DMS53 (cell line): ENCODE measurements around the gene TMEM163.
A peak's percentile ranks its signal among the peaks of the same experiment; 100 is the strongest.
"Not testable (repeated sequence)": the region's sequence is repeated elsewhere in the genome, so short reads cannot be mapped to it uniquely, and the experiment has no call there.

Experiments
- DNase-seq: peaks from one replicate; lab custom pipeline; 2025; lab: John Stamatoyannopoulos, UW

TMEM163 gene

DNA sequence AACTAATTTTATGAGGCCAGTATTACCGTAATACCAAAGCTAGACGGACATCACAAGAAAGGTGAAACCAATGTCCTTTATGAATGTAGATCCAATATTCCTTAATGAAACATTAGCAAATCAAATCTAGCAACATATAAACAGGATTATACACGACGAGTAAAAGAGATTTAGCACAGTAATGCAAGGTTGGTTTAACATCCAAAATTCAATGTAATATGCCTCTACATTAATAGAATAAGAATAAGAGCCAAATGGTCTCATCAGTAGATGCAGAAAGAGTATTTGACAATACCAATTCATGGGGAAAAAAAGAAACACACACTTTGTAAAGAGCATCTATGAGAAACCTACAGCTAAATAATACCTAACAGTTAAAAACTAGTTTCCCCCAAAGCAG lies 99.5 kb downstream of the TMEM163 start:
- DNase-seq: no peak

DNA sequence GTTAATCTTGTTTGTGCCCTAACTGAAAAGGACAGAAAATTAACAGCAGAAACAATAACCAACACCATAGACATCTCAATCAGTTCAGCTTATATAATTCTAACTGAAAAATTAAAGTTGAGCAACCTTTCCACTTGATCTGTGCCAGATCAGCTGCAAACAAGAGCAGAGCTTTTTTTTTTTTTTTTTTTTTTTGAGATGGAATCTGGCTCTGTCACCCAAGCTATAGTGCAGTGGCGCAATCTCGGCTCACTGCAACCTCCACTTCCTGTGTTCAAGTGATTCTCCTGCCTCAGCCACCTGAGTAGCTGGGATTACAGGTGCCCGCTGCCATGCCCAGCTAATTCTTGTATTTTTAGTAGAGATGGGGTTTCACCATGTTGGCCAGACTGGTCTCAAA lies 103.3 kb downstream of the TMEM163 start:
- peak; percentile 42 for DNase-seq

DNA sequence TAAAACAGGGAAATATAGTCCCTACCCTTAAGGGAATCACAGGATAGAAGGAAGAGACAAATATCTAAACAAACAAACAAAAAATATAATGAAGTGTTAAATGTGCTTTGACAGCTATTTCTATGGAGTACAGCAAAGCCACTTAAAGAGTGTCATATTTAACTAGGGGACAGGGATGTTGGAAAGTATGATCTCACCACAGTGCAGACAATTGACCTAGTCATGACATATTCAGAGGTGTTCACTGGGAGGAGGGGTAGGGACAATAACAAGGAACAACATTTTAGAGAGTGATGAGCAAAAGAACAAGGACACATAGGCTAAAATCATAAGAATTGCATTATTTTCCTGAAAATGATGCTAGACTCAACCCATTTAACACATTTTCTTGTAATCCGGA lies 107.5 kb downstream of the TMEM163 start:
- DNase-seq: peak; percentile 36

DNA sequence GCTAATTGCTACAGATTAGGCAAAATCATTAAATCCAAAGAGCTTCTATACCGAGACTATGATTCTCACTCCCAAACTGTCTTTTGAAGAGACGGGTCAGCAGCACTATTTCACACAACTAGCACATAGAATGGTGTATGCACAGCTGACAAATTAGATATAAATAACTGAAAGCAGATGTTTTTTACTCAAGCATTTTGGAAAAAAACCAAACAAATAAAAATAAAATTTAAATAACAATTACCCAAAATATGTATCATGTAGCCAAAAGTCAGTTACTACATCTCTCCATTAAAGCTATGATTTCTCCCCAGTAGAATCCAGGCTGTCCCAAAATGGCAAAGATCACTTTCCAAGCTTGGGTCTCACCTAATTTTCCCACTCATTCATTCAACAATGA lies 107.9 kb downstream of the TMEM163 start:
- no peak for DNase-seq

DNA sequence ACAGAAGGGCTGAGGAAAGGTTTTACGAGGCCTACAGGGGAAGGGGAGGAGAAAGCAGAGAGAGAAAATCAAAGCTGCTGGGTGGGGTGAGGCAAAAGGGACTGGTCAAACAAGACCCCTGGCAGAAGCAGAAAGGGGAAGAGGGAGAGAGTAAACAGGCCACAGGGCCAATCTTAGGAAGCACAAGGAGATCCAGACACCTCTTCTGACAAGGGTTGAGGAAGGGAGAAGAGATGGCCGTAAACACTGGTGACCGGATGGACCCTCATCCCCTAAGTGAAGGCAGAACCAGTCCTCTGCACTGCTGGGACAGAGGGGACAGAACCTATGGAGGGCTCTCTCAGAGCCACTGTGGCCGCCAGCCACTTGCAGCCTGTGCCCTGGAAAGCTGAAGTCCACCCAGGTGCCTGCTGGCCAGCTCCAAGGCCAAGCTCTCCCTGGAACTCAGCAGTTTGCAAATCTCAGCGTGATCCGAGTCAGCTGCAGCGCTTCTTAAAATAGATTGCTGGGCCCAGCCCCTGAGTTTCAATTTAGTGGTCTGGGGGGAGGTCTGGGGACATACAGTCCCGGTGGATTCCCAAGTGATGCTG lies 108.8 kb downstream of the TMEM163 start:
- DNase-seq: no peak

DNA sequence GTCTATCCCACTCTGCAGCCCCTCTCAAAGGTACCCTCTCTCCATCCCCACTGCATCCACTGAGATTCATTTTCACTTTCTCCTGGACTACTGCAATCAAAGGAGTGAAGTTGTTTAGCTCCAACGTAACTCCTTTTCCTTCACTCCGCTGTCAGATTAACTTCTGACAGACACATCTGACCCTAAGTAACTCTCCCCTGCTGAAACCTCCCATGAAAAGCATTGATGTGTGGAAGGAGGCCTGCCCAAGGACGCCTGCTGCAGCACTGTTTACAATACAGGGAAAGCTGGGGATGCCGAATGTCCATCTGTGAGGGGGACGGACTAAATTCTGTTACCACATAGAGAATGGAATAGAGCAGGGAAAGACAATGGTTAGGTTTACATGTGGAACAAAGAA lies 114.8 kb downstream of the TMEM163 start:
- no peak for DNase-seq

DNA sequence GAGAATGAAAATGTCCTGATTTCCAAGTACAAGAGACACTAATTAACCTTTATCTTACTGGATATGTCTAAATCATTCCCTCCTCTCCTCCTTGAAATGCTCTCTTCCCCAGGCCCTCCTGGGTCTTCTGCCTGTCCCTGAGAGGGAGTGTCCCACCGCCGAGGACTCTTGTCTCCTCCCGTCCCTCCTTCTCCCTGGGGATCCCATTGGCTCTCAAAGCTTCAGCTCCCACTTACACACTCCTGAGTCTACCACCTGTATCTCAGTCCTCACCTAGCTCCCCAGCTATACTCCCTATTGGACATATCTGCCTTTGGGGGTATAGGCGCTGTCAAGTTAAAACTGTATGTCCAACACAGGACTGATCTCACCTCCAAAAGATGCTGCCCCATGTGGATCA lies 116.1 kb downstream of the TMEM163 start:
- no peak for DNase-seq

DNA sequence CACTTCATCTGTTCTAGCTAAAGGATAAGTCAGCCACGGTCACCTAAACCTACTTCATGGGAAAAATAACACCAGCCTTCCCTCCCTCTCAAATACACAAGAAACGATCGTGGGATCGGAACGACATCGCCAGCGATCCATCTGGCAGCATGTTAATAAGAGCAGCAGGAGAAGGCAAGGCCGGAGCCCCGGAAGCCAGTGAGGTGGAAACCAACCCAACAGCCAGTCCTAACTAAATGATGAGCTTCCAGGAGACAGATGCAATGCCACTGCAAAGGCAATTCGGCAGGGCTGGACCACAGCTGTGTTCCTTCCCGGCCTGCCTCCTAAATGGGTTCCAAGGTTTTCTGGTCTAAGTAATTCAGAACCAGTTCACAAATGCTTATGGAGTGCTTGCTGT lies 117.5 kb downstream of the TMEM163 start:
- no peak for DNase-seq

DNA sequence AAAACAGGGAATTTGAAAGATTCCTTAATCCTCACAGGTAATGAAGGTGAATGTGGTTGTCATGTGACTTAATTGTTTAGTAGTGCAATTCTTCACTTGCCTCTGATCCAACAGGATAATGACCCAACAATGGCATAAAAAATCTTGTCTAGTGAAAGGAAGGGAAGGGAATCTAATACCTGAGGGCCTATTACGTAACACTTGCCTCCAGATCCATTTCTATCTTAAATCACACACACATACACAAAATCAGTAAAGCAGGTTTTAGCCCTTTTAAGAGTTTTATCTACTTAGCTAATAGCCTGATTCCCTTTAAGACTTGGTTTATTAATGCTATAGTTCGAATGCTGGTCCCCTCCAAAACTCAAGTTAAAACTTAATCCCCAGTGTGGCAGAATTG lies 118.6 kb downstream of the TMEM163 start:
- DNase-seq: no peak

DNA sequence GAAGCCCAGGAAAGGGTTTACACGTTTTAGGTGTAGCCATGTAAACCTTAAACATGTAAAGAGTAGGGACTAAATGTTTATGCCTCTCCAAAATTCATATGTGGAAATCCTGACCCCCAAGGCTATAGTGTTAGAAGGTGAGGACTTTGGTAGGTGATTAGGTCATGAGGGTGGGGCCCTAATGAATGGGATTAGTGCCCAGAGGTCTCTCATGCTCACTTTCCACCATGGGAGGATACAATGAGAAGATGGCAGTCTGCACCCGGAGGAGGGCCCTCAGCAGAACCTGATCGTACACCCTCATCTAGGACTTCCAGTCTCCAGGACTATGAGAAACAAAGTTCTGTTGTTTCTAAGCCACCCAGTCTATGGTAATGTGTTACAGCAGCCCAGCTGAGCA lies 119.6 kb downstream of the TMEM163 start:
- no peak for DNase-seq

DNA sequence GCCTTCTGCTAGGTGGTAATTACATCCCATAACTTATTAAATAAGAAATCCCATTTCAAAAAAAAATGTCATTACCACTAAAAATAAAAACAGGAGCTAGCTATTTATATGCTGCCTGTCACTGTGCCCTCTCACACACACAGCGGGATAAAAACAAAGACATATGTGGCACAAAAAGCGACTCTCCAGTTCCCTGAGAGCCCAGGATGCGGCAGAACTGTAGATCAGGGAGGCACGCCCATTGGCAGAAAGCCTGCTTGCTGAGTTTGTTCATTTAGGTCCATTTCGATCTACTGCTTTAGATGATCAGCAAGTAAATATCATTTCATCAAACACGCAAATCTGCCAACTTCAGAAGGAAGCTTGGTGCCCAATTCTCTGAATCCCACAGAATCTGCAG lies 124.4 kb downstream of the TMEM163 start:
- DNase-seq: no peak

DNA sequence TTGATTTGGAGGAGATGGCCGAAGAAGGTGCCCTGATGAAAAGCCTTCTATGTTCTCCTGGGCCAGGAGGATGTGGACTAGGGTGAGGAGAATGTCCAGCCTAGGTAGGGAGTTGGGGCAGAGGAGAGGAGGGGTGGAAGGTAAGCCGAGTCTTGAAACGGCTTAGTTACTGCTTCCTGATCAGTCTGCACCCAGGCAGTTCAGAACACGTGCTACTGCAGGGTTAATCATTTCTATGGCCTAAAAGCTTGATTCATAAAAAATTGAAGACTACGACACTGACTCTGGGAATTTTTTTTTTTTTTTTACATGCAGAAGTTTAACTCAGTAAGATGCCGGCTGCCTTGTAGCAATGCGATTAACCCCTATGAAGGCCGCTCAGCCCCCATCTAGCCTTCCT lies 125.3 kb downstream of the TMEM163 start:
- DNase-seq: no peak

DNA sequence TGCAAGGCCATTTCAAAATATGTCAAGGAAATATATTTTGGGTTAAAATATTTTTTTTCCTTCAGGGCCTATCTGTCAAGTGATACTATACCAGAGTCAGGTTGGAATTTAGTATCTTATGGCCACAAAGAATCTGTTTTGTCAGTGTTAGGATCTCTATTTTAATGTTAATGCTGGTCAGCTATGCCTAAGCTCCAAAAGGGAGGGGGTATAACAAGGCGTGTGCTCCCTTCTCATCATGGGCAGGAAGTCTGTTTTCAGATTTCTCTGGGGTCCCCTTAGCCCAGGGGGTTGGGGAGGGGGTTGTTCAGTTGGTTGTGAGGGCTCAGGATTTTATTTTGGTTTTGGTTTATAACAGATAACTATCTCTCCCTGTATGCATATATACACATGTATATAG lies 126.4 kb downstream of the TMEM163 start:
- DNase-seq: no peak

DNA sequence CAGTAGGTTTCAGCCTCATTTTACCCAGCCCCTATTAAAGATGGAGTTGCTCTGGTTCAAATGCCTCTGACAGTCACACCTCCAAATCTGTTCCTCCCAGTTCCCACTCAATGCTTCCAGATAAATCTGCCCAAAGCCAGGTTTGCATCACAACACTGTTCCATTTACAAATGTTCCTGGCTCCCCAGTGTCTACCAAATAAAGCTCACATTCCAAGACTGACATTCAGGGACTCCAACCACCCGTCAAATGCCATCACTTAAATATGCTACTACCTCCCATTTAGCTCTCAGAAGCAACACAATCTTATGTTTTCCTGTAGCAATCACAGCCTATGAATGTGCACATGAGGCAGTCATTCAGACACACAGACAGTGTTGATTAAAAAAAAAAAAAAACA lies 127.3 kb downstream of the TMEM163 start:
- DNase-seq: no peak

DNA sequence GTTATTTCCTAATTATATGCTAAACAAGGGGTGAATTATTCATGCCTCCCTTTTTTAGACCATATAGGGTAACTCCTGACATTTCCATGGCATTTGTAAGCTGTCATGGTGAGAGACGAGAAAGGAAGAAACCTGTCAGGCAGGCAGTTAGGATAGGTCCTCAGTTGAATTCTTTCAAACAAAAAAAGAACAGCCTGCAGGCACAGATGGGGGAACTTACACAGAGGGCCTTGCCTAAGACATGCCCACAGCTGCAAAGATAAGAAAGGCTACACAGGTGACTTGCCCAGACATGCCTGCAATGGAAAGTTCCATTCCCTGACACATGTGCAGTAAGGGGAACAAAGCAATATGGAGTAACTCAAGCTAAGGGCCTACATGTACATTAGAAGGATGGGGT lies 128.1 kb downstream of the TMEM163 start:
- DNase-seq: no peak

DNA sequence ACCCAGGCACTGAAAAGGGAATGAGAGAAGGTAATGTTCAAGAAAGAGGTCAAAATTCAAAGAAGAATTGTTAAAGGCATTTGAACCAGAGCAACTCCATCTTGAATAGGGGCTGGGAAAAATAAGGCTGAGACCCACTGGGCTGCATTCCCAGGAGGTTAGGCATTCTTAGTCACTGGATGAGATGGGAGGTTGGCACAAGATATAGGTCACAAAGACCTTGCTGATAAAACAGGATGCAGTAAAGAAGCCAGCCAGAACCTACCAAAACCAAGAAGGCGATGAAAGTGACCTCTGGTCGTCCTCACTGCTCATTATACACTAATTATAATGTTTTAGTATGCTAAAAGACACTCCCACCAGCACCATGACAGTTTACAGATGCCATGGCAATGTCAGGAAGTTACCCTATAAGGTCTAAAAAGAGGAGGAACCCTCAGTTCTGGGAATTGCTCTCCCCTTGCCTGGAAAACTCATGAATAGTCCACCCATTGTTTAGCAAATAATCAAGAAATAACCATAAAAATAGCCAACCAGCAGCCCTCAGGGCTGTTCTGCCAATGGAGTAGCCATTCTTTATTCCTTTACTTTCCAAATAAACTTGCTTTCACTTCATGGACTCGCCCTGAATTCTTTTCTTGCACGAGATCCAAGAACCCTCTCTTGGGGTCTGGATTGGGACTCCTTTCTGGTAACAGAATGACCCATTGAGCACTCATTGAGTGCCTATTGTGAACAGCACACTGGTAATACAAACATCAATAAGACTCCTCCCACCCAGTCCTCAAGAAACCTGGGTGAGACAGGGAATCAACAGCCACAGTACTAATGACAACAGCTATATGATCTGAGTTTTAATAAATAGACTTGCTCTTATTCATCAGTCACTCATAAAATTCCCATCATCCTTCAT lies 129.4 kb downstream of the TMEM163 start:
- DNase-seq: not testable (repeated sequence)

DNA sequence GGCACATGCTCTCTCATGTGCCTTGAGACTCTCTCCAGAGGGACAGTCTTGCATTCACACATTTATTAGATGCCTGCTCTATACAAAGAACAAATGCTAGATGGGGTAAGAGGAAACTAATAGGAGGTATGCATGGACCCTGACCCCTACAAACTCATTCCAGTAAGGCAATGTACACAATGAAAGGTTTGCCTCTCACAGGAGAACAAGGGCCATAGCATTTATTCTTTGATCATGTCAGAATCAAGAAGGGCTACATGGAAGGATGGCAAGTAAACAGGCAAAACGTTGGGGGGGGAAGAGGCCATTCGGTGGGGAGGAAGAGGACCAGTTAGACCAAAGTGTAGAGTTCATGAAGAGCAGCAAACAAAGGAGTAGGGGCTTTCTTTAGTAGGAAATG lies 130.2 kb downstream of the TMEM163 start:
- no peak for DNase-seq

DNA sequence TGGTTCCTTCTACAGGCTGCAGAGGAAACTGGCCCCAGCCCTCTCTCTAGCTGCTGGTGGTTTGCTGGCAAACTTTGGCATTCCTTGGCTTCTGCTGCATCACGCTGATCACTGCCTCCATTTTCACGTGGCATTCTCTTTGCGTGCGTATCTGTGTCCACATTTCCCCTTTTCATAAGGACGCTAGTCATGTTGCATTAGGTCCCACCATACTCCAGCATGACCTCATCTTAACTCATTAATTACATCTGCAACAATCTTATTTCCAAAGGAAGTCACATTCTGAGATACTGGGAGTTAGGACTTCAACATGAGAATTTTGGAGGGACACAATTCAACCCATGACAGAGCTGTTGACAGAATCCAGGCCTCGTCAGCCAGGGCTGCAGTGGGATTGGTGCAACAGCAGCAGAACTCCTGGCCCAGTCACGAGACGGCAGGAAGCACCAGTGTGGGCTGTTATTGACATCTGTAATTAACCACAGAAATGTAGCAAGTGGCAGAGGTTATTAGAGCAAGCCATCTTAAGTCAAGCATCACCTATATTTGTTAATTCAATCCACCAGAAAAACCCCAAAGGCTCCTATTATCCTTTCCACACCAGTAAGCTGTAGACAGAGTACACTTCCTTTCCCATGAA lies 132.4 kb downstream of the TMEM163 start:
- no peak for DNase-seq

DNA sequence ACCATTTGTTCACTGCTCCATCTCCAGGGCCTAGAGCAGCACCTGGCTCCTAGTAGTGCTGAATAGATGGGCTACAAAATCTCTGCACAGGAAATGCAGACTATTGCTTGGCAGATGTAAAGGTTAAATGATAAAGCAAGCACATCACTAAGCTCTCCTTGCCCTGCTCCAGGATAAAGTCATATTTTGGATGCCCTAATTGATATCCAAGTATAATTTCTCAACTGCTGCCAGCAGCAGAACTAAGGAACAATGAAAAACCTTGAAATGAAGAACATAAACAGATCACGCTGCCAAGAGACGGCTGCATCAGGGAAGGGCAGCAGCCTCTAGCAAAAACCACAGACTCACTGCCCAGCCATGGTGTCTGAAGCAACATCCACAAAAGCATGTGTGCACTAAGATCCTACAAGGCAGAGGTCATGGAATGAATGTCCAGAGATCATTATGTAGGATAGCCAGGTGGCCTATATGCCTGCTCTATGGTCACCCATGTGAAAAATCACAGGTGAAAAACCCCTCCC lies 134.7 kb downstream of the TMEM163 start:
- DNase-seq: no peak

DNA sequence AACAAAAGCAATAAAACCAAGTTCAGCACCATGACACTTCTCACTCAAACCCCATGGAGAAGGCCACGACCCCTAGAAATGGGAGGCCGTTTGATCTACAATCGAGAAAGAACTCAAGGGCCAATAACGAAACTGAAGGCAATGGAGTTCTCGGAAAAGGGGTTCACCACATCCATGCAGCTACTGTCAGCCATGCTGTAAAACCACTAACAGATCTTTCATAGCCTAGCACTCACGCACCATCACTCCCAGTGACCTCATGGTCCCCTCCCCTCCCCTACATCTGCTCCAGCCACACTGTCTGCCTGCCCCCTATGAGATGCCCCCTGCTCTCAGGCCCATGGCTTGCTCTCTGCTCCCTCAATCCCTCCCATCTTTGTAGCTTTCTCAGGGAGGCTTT lies 135.3 kb downstream of the TMEM163 start:
- DNase-seq: no peak

DNA sequence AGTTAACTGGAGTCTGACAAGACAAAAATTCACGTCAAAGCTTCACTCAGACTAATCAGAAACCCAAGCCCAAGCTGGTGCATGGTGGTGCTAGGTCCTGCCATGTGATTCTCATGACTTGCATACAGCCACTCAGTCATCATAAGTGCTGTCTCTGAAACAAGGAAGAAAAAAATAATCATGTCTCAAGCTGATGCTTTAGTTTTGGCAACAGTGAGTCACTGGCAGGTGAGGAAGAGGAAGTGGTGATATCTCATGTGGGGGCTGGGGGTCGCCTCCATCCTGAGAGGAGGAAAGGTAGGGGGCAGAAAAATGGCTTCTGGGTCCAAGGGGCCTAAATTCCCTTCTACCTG lies 136.3 kb downstream of the TMEM163 start:
- DNase-seq: peak; percentile 7

DNA sequence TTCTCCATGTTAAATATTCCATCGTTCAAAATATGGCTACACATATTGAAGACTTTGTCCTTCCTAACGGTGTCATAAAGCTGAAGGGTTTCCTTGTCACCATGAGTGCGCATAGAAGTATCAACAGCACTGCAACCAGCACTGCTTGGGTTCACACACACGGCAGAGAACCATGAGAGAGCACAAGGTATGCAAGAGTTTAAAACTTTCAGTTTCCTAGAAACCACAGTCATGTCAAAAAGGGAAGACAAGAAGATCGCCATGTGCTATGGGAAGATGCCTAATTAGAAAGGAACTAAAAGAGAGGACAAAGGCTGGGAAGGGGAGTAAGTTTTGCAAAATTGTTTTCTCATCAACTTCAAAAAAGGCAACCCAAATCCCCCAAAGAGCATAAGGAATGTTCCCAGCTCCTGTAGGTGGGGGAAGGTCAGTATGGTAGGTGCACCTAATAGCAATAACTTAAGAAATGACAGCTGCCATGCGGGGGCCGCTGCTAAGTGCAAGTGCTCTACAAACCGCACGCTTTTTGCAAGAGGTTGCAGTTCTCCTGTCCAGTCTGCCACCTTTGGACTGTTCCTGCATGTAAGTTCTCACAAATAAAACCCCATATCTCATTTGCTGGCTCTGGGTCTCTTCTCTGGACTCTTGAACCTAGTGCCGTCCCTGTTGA lies 136.8 kb downstream of the TMEM163 start:
- no peak for DNase-seq

DNA sequence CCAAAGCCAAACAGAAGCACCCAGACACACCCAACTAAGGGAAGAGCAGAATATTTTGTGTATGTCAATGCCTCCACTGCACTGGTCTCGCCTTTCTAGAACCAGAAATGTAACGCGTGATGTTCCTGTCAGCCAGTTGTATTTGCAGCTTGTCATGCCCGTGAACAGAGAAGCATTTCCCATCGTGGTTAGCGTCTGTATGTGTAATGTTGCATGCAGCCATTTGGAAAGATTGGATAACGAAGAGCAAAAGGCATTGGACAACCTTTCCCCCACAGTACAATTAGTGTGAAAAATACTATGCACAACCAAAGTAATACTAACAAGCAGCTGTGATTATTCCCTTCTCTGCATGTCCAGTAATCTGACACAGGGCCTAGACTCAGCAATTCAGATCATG lies 140.5 kb downstream of the TMEM163 start:
- DNase-seq: no peak
